ENCODE results near the gene POM121L12.

The POM121L12 gene

DNA sequence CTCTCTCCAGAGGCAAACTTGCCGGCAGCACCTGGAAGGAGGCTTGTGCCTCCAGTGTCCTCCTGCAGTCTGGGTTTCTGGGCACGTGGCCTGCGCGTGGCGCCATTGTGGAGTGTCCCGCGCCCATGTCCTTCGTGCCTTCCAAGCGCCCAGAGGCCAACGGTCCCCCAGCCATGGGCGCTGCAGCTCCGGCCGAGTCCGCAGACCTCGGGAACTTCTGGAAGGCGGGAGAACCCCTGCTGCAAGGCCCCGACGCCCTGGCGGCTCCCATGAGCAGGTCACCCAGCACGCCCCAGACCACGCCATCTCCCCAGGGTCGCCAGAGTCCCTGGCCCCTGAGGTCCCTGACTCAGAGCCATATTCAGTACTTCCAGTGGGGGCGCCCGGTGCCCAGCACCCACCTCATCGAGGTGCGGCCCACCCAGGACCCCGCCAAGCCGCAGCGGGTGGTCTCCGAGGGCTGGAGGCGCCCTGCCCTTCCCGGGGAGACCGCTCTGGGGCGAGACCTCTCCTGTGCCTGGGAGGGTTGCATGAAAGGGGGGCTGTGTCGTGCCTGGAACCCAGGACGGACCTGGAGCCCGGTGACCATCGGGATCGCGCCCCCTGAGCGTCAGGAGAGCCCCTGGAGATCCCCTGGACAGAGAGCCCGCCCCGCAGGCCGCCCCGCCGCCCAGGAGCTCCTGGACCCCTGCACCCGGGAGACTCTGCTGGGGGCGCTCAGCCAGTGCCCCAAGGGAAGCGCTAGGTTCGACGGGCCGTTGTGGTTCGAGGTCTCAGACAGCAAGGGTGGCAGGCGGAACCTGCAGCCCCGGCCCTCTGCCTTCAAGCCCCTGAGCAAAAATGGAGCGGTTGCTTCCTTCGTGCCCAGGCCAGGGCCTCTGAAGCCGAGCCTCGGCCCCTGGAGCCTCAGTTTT is at the start of gene POM121L12:
Gene POM121L12 (plus strand): TSS at position 135 of the 914 bp plus-strand sequence. CDS start 39 bp downstream, at position 174.
- DNase-seq, result no peak

GRCh38 chr7:52992001-52992400 is 43.4 kb upstream of the POM121L12 start:
- DNase-seq, result no peak

- DNase-seq, result no peak
These were observed 42.8 kb upstream of the POM121L12 start for GRCh38 chr7:52992479-52993162.

DNA sequence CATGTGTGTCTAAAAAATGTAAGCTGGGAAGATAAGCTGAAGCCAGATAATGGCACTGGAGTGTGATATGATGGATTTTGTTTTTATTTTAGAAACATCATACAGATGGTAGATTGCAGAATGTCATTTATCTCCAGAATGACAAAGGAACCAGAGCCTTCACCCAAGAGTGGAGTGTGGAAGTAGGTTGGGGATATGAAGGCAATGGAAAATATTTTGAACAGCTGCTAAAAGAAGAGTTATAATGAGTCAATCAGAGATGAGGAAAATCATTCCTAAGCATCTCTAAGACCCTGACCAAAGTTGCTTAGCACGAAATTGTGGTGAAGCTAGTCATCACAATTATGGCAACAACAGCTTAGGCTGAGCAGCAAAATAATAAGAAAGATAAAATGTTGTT is 39.8 kb upstream of the POM121L12 start:
- no peak for DNase-seq

DNA sequence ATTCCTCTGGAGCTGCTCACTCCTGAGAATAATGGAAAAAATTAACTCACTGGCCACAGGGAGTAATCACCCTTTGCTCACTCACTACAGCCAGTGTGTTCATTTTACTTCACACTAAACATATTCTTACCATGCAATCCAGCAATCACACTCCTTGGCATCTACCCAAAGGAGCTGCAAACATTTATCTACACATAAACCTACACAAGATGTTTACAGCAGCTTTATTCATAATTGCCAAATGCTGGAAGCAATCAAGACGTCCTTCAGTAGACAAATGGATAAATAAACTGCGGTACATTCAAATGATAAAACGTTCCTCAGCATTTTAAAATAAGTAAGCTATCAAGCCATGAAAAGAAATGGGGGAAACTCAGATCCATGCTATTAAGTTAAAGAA is 34.2 kb upstream of the POM121L12 start:
- no peak for DNase-seq

GRCh38 chr7:53002389-53002788 is 33.0 kb upstream of the POM121L12 start:
- no peak for DNase-seq

DNA sequence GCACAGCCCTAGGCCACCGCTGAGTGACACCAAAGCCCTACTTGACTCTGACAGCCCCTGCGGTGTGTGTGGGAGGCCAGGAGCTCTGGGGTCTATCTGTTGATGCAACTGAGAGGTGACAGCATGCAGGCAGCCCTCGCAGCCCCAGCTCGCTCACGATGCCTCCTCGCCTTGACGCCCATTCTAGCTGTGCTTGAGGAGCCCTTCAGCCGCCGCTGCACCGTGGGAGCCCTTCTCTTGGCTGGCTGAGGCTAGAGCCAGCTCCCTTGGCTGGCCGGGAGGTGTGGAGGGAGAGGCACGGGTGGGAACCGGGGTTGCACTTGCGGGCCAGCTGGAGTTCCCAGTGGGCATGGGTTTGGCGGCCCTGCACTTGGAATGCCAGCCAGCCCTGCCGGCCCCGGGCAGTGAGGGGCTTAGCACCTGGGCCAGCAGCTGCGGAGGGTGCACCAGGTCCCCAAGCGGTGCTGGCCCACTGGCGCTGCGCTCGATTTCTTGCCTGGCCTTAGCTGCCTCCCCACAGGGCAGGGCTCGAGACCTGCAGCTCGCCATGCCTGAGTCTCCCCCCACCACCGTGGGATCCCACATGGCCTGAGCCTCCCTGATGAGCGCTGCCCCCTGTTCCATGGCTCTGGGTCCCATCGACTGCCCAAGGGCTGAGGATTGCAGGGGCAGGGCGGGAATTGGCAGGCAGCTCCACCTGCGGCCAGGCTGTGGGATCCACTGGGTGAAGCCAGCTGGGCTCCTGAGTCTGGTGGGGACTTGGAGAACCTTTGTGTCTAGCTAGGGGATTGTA is 31.6 kb upstream of the POM121L12 start:
- no peak for DNase-seq

GRCh38 chr7:53013925-53014324 is 21.5 kb upstream of the POM121L12 start:
- DNase-seq, result no peak

- DNase-seq, result no peak
These were observed 20.0 kb upstream of the POM121L12 start for GRCh38 chr7:53015463-53015862.

DNA sequence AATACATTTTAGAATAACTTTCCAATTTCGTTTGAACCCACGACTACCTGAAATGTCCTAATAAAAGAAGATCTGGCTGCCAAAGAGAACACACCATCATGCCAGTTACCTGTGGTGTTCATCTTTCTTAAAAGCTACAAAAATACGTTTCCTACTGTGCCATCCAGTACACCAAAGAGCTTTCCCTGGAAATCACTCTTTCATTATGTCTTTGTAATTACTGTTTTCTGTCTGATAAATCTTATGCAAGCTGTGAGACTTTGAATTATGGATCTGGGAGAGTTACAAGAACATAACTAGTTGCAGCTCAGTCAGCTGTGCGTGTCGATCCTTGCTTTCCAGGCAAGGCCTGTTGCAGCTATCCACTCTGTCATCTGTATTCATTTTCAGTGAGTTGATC is 12.5 kb upstream of the POM121L12 start:
- no peak for DNase-seq

DNA sequence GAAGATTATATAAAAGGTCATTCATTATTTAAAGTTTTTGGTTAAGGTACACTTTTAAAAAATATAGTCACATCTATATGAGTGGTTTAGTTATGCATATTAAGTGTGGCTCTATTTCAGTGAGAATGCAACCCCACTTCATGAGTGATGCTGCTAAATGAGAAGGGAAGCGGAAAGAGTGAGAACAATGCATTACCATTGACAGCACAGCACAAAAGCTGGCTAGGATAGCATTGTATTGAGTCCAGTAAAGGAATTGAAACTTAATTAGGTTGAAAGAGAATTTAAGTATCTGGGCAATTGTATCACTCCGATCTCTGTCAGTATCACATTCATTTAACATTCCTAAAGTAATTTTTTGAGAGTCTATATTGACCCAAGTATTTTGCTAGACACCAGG is 13.2 kb downstream of the POM121L12 start:
- DNase-seq, result no peak

DNA sequence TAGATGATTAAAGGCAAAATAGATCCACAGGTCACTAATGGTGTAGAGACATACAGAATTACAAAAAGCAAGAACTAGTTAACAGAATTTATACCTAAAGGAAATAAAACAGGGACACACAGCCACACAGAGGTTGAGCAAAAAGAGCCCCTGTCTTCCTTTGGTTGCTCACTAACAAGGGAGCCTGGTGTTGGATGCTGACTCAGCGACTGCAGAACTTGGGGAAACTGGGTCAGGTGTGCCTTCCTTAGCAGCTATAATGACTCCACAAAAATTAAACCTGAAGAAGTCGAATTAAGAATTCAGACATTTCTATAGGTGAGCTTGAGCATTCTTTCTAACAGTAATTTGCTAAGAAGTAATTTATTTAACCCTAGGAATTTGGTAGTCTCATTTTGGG is 15.0 kb downstream of the POM121L12 start:
- no peak for DNase-seq

GRCh38 chr7:53059591-53059990 is 24.2 kb downstream of the POM121L12 start:
- DNase-seq, result no peak

GRCh38 chr7:53060066-53060465 is 24.6 kb downstream of the POM121L12 start:
- no peak for DNase-seq

GRCh38 chr7:53062796-53063195 is 27.4 kb downstream of the POM121L12 start:
- no peak for DNase-seq

DNA sequence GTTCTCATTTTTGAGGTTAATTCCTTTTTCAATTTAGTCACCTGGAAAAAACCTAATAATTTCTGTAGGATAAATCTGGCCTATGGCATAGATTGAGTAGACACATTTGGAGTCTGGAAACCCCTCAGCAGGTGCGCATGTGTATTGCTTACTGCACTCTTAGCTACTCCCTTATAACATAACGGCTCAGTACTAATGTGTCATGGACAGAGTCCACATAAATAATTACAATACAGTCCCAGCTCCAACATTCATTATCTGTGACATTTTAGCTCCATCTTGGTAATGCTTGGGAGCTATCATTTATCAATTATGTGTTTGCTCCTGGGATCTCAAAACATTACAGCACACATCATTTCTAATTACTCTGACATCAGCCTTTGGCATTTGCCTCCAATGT is 33.2 kb downstream of the POM121L12 start:
- no peak for DNase-seq

GRCh38 chr7:53070883-53071282 is 35.5 kb downstream of the POM121L12 start:
- DNase-seq, result no peak
